Mucosa of rectum (tissue), 2 donors: ENCODE data around the gene SYNM.

Source experiments
- H3K27ac ChIP-seq, 2 donors: one replicate each; pipeline ENCODE4 v1.7.0; 2013; ENCODE audit warnings: inconsistent platforms in 2 of 2, low read depth in 2 of 2, low read length in 2 of 2
- H3K27me3 ChIP-seq, 2 donors: one replicate each; pipeline ENCODE4 v1.7.0; 2013; ENCODE audit warnings: low read length in 2 of 2; ENCODE audit not compliant: control insufficient read depth in 2 of 2, insufficient read depth in 2 of 2
- H3K36me3 ChIP-seq, 2 donors: one replicate each; pipeline ENCODE4 v1.7.0; 2013; ENCODE audit warnings: low read length in 2 of 2; ENCODE audit not compliant: control insufficient read depth in 2 of 2, insufficient read depth in 2 of 2
- H3K4me1 ChIP-seq, 2 donors: one replicate each; pipeline ENCODE4 v1.7.0; 2013; ENCODE audit warnings: low read length in 2 of 2, mild to moderate bottlenecking in 1 of 2; ENCODE audit not compliant: control insufficient read depth in 2 of 2, insufficient read depth in 2 of 2
- H3K4me3 ChIP-seq, 2 donors: one replicate each; pipeline ENCODE4 v1.7.0; 2013; ENCODE audit warnings: low read length in 2 of 2
- H3K9ac ChIP-seq, 2 donors: one replicate each; pipeline ENCODE4 v1.7.0; 2013; ENCODE audit warnings: low read length in 2 of 2, low read depth in 1 of 2, mild to moderate bottlenecking in 1 of 2
- H3K9me3 ChIP-seq, 2 donors: one replicate each; pipeline ENCODE4 v1.7.0; 2013; ENCODE audit warnings: low read length in 2 of 2; ENCODE audit not compliant: control insufficient read depth in 2 of 2
- donor health status: healthy.
- donor health status: Normal muscosa, but diverticular disease.

Gene SYNM

DNA sequence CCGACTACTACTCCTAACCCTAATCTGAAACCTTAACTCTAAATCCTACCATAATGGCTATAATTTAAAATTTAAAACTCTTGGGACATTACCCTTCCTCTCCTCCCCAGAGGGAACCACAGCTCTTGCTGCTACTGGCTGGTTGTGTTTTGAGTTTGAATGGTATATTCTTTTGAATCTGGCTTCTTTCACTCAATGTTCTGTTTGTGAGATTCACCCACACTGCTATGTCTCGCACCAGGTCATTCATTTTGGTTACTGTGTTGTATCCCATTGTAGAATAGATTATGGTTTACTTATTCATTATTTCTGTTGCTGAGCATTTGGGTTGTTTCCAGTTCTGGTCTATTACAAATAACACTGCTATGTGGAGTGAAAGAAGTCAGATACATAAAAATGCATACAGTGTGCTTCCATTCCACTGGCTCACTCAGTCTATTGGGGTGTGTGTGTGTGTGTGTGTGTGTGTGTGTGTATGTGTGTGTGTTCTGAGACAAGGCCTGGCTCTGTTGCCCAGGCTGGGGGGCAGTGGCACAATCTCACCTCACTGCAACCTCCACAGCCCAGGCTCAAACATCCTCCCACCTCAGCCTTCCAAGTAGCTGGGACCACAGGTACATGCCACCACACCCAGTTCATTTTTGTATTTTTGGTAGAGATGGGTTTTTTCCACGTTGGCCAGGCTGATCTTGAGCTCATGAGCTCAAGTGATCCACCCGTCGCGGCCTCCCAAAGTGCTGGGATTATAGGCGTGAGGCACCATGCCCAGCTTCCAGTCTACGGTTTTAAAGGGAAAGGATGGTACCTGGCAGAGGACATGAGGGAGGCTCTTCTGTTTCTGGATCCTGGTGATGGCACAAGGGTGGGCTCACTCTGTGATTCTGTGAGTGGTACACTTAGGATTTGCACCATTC lies 19.2 kb upstream of the SYNM start:
- Histone ChIP-seq H3K4me1 (no peaks in the 10 kb centered on the region), H3K4me3 (no peak overlapping the region), H3K27ac (no peak overlapping the region), H3K9me3 (no peaks in the 10 kb centered on the region), H3K9ac (no peak overlapping the region), H3K27me3 (peaks cover 0 to 3% of the 10 kb centered on the region in 2 donors), H3K36me3 (no peaks in the 10 kb centered on the region)

DNA sequence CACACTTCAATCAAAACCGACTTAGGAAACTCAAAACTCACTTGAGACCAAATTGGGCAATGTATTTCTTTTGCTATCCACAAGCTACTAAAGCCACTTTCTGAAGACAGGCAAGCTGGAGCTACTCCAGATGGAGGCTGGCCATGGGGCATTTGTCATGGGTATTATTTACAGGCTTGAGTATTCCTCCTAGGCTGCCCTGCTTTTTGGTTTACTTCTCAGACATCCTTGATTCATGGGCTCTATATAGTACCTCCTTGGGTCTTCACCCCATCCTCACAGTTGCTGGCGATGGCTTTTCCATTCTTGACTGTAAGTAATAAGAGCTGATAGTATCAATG lies 18.6 kb upstream of the SYNM start:
- no peaks in the 10 kb centered on the region for H3K4me1 ChIP-seq
- H3K9me3 ChIP-seq, result no peaks in the 10 kb centered on the region
- H3K27ac ChIP-seq, result no peak overlapping the region
- H3K4me3 ChIP-seq, result no peak overlapping the region
- H3K9ac ChIP-seq, result no peak overlapping the region
- no peaks in the 10 kb centered on the region for H3K36me3 ChIP-seq
- H3K27me3 ChIP-seq, result no peaks in the 10 kb centered on the region

DNA sequence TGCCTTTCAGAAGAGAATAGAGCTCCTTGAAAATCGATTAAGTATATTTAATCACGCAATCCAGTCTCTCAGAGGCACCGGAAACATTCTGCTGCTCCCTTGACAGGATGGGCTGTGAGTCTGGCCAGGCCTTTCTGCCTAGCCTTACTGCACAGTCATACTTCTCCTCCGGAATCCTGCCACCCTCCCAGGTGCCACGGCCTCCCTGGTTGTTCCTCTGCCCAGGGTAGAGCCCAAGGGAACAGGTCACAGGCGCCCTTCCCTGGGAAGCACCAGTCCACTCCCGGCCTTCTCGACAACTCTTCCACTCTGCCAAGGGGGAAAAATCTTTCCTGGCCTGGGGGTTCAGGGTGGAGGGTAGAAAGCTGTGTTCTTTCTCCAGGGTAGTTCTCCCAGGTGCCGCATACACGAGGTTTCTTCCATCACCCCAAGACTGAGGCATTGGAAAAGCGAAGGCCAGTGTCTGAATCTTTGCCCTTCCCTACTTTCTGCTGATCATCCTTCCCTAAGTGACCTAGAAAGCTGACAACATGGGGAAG lies 17.4 kb upstream of the SYNM start:
- no peak overlapping the region for H3K27ac ChIP-seq
- no peaks in the 10 kb centered on the region for H3K27me3 ChIP-seq
- no peak overlapping the region for H3K9ac ChIP-seq
- H3K4me1 ChIP-seq, result no peaks in the 10 kb centered on the region
- H3K4me3 ChIP-seq, result no peak overlapping the region
- H3K9me3 ChIP-seq, result no peaks in the 10 kb centered on the region
- H3K36me3 ChIP-seq, result no peaks in the 10 kb centered on the region

DNA sequence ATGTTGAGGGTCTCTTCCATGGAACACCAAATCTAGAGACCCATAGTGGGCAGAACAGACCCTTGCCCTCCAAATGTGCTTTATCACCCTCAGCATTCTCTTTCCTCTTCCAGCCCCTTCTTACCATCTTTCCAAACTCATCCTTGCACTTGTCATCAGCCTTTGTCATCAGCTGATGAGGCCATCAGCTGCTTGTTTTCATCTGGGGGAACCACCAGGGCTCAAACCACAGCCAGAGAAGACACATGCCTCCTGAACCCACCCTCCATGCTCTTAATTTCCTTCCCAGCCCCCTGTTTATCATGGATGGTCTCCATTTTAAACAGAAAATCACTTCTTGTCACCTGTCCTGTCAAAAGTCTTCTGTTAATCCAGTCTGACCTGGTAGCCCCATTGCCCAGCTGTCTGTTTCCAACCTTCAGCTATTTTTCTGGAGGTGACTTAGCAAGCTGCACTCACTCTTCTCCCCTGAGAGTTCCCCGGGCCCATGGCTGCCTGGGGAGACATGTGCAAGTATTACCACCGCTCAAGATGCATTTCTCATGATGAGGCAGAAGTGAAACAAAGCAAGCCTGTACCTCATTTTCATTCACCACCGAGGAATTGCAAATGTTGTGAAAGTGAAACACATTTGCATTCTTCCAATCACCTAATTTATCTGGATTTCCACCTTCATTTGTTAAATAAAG lies 14.7 kb upstream of the SYNM start:
- H3K9ac ChIP-seq, result no peak overlapping the region
- no peaks in the 10 kb centered on the region for H3K36me3 ChIP-seq
- no peaks in the 10 kb centered on the region for H3K4me1 ChIP-seq
- H3K27me3 ChIP-seq, result no peaks in the 10 kb centered on the region
- H3K4me3 ChIP-seq, result no peak overlapping the region
- no peaks in the 10 kb centered on the region for H3K9me3 ChIP-seq
- H3K27ac ChIP-seq, result no peak overlapping the region

DNA sequence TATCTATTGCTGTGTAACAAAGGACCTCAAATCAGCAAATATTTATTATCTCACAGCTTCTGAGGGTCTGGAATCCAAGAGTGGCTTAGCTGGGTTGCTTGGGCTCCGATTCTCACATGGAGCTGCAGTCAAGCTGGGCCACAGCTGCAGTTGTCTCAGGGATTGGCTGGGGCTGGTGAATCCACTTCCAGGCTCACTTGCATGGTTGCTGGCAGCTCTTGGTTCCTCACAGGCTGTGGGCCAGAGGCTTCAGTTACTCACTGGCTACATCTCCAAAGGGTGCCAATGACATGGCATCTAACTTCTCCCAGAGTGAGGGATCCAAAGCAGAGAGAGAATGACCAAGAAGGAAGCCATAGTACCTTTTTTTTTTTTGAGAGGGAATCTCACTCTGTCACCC lies 13.9 kb upstream of the SYNM start:
- Histone ChIP-seq H3K4me1 (no peaks in the 10 kb centered on the region), H3K27ac (no peak overlapping the region), H3K9ac (no peak overlapping the region), H3K36me3 (no peaks in the 10 kb centered on the region), H3K4me3 (no peak overlapping the region), H3K9me3 (no peaks in the 10 kb centered on the region), H3K27me3 (no peaks in the 10 kb centered on the region)

DNA sequence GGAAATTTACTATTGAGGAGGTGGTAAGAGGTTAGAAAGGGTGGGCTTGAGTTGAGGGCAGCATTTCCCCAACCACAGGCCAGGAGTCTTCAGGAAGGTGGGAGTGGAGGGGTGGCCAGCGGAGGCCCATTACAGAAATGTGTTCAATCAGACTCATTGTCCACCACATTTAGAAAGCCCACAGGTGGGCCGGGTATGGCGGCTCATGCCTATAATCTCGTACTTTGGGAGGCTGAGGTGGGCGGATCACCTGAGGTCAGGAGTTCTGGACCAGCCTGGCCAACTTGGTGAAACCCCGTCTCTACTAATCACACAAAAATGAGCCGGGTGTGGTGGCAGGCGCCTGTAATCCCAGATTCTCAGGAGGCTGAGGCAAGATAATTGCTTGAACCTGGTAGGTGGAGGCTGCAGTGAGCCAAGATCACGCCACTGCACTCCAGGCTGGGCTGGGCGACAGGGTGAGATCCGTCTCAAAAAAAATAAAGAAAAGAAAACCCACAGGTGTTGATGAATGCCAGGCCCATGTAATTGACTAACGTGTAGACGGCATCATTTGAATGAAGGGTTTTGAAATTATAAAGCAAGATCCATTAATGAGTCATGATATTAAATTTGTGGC lies 12.2 kb upstream of the SYNM start:
- Histone ChIP-seq H3K27ac (no peak overlapping the region), H3K4me1 (no peaks in the 10 kb centered on the region), H3K9me3 (no peaks in the 10 kb centered on the region), H3K9ac (no peak overlapping the region), H3K36me3 (no peaks in the 10 kb centered on the region), H3K4me3 (no peak overlapping the region), H3K27me3 (peaks cover 0 to 3% of the 10 kb centered on the region in 2 donors)

DNA sequence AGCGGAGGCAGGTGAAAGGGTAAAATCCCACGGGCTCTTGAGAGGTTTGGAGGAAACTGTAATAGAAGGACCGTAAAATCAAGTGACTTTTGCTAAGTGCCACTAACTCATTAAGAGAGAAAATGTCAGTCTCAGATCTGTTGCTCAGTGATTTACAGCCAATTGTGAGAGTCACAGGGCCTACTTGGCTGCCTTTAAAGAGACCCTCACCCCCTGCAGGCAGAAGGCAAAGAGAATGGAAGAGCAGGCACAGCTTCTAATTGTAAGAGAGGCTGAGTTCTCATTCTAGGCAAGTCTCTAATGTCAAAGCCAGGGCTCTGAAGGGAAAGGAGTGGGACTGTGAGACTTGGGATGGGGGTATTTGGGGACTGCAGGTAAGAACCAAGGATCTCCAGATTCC lies 9.3 kb upstream of the SYNM start:
- Histone ChIP-seq H3K4me3 (no peak overlapping the region), H3K27me3 (peaks cover 6 to 14% of the 10 kb centered on the region in 2 donors), H3K27ac (no peak overlapping the region), H3K9ac (no peak overlapping the region), H3K36me3 (no peaks in the 10 kb centered on the region), H3K4me1 (no peaks in the 10 kb centered on the region), H3K9me3 (no peaks in the 10 kb centered on the region)

DNA sequence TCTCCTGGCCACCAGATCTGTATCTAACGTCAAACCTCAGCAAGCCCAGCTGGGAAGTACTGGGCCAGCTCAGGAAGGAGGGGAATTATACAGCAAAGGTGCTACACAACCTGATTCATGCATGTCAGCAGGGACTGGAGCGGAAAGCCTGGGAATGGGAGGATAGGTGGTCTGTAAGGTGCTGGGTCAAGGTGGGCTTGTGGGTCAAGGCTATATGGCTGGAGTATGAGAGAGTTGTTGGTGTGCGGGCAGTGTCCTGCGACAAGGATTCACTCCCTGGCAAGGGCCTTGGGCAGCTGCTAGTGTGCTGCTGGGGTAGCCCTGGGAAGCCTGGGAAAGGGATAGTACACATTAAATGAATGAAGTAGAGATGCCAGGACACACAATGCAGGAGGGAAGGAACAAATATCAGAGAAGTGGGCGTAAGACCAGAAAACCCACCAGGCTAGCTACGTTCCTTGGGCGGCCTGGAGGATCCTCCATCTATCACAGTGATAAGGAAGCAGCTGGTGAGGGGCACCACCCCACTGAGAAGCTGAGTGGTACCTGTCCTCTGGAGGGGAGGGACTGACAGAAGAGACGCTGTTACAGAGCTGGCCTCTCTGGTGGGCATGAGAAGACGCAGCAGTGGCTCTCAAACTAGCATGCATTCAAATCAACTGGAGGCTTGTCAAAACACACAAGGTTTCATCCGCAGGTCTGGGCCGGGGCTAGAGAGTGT lies 8.5 kb upstream of the SYNM start:
- Histone ChIP-seq H3K9ac (no peak overlapping the region), H3K27me3 (peaks cover 6 to 14% of the 10 kb centered on the region in 2 donors), H3K4me3 (no peak overlapping the region), H3K27ac (no peak overlapping the region), H3K4me1 (no peaks in the 10 kb centered on the region), H3K36me3 (no peaks in the 10 kb centered on the region), H3K9me3 (no peaks in the 10 kb centered on the region)

DNA sequence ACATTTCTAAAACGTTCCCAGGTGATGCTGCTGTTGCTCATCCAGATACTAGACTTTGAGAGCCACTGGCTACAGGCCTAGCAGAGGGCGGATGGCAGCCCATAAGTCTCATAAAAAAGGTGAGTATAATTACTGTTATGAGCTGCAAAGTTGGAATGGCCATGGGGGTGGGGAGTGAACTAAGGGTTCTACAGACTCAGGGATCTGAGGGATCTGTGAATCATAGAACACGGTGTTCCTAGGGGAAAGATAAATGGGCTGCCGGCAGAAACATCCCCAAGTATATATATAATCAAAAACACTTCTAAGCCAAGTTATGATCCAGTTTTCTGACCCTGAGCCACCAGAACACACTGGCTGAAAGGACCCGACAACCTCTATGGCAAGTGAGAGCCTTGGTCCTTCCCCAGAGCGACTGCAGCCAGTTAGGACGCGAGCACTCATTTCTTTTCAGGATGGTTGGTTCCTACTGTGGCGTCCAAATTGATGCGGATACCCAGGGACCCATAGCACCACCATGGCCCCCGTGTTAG lies 7.9 kb upstream of the SYNM start:
- no peaks in the 10 kb centered on the region for H3K9me3 ChIP-seq
- peaks cover 6 to 14% of the 10 kb centered on the region in 2 donors for H3K27me3 ChIP-seq
- no peak overlapping the region for H3K4me3 ChIP-seq
- no peak overlapping the region for H3K27ac ChIP-seq
- no peaks in the 10 kb centered on the region for H3K4me1 ChIP-seq
- no peaks in the 10 kb centered on the region for H3K36me3 ChIP-seq
- no peak overlapping the region for H3K9ac ChIP-seq
